AG04450 (cell line): ENCODE measurements around the gene ACTG1. TPM values are rescaled to one million over a fixed set of nuclear protein-coding genes. Genes with fewer than 3 reads are reported as not detected.

ENCODE experiments used
- CTCF ChIA-PET: fragments of 300-600, 350-600 bp; formaldehyde crosslinking; extraction: SDS; loops from one replicate; lab custom pipeline; 2022; ENCODE audit warnings: antibody characterized with exemption, inconsistent platforms; lab: Charles Lee
- POLR2A ChIA-PET: fragments of 350-600 bp; formaldehyde crosslinking; extraction: SDS; loops from one replicate; lab custom pipeline; 2021; ENCODE audit warnings: antibody characterized with exemption, inconsistent platforms; lab: Yijun Ruan, JAX
- DNase-seq: peaks from one replicate; pipeline ENCODE4 v3.0.0-alpha.2; 2011; ENCODE audit warnings: low read depth, low spot score
- H3K27ac ChIP-seq: one replicate; pipeline ENCODE4 v1.5.1; 2012; ENCODE audit warnings: low read depth, low read length, control low read depth
- H3K27me3 ChIP-seq: one replicate; pipeline ENCODE4 v1.6.0; 2012; ENCODE audit warnings: low read length; ENCODE audit not compliant: control insufficient read depth, insufficient read depth
- H3K4me3 ChIP-seq: 2 replicates; pipeline ENCODE4 v1.5.1; 2011; ENCODE audit warnings: mild to moderate bottlenecking, low read depth, low read length, control low read depth
- H3K9me3 ChIP-seq: 2 replicates; pipeline ENCODE4 v1.5.1; 2012; ENCODE audit warnings: low read length; ENCODE audit not compliant: control insufficient read depth, insufficient read depth
- CTCF ChIP-seq: IDR thresholded peaks from 2 replicates; pipeline ENCODE4 v1.5.1; 2011; ENCODE audit warnings: low read depth, low read length, control low read depth, inconsistent platforms
- polyA plus RNA-seq: library from polyadenylated mRNA; depleted of rRNA; stranded (reverse); fragments of >200 nt; gene quantifications from 2 replicates; pipeline ENCODE4 v1.2.3, GENCODE V29; 2011

ACTG1 gene
- polyA plus RNA-seq, 1 experiment: 2,721 TPM

- H3K27me3 ChIP-seq: no peaks in the 10 kb centered on the region
- H3K27ac ChIP-seq: peak overlapping the region; percentile 98
- ChIA-PET POLR2A (interaction anchor here (0.5 to 0.9 kb wide), 3 partner anchors 117 to 1248 kb away, joined by 3 to 4 read pairs (median 4); partner anchors contain the start of gene BAHCC1), CTCF (interaction anchor here (0.5 kb wide), 1 partner anchor 16 kb away, joined by 9 read pairs; no protein-coding TSS in a partner anchor)
- DNase-seq: no peak
- no peak for TF ChIP-seq CTCF
- H3K4me3 ChIP-seq: peak overlapping the region; percentile 83
- H3K9me3 ChIP-seq: no peaks in the 10 kb centered on the region; the same call in 1 of the 2 replicates
These were observed 2.3 kb upstream of the ACTG1 start for GRCh38 chr17:81514739-81515529.

- H3K9me3 ChIP-seq: no peaks in the 10 kb centered on the region; the same call in 1 of the 2 replicates
- no peak for DNase-seq
- ChIA-PET CTCF (no interaction called here), POLR2A (interaction anchor here (2.0 kb wide), 1 partner anchor 22 kb away, joined by 5 read pairs; no protein-coding TSS in a partner anchor)
- no peaks in the 10 kb centered on the region for H3K27me3 ChIP-seq
- TF ChIP-seq CTCF: no peak
- H3K27ac ChIP-seq: peak overlapping the region; percentile 98
- peak overlapping the region; percentile 63 for H3K4me3 ChIP-seq
These were observed 1.8 kb upstream of the ACTG1 start for GRCh38 chr17:81514489-81514738.

GRCh38 chr17:81513753-81514488 is 1.3 kb upstream of the ACTG1 start:
- POLR2A ChIA-PET: interaction anchor here (1.6 to 3.4 kb wide), 4 partner anchors 12 to 119 kb away, joined by 5 to 25 read pairs (median 9); partner anchors contain the start of gene BAHCC1
- DNase-seq: no peak
- no peaks in the 10 kb centered on the region for H3K27me3 ChIP-seq
- H3K27ac ChIP-seq: peak overlapping the region; percentile 98
- CTCF ChIA-PET: no interaction called here
- H3K4me3 ChIP-seq: peak overlapping the region; percentile 63
- no peaks in the 10 kb centered on the region; the same call in 1 of the 2 replicates for H3K9me3 ChIP-seq
- TF ChIP-seq CTCF: no peak

- Histone ChIP-seq H3K9me3 (no peaks in the 10 kb centered on the region; the same call in 1 of the 2 replicates), H3K4me3 (peak overlapping the region; percentile 63), H3K27ac (peak overlapping the region; percentile 98), H3K27me3 (no peaks in the 10 kb centered on the region)
- ChIA-PET CTCF (no interaction called here), POLR2A (interaction anchor here (0.6 to 3.4 kb wide), 6 partner anchors 11 to 118 kb away, joined by 4 to 25 read pairs (median 9); partner anchors contain the start of genes BAHCC1 and FAAP100)
- TF ChIP-seq CTCF: no peak
- no peak for DNase-seq
These were observed 763 bp upstream of the ACTG1 start for GRCh38 chr17:81513372-81513752.
